ENCODE results near the gene ZMYM3. TPM values are rescaled to one million over a fixed set of nuclear protein-coding genes. Genes with fewer than 3 reads are reported as not detected.
A peak's percentile ranks its signal among the peaks of the same experiment; 100 is the strongest.
"Not testable (repeated sequence)": the region's sequence is repeated elsewhere in the genome, so short reads cannot be mapped to it uniquely, and the experiment has no call there.

Gene ZMYM3
- 1 to 10 TPM; 4.6 to 6.4 (median 6.3) TPM for polyA plus RNA-seq

DNA sequence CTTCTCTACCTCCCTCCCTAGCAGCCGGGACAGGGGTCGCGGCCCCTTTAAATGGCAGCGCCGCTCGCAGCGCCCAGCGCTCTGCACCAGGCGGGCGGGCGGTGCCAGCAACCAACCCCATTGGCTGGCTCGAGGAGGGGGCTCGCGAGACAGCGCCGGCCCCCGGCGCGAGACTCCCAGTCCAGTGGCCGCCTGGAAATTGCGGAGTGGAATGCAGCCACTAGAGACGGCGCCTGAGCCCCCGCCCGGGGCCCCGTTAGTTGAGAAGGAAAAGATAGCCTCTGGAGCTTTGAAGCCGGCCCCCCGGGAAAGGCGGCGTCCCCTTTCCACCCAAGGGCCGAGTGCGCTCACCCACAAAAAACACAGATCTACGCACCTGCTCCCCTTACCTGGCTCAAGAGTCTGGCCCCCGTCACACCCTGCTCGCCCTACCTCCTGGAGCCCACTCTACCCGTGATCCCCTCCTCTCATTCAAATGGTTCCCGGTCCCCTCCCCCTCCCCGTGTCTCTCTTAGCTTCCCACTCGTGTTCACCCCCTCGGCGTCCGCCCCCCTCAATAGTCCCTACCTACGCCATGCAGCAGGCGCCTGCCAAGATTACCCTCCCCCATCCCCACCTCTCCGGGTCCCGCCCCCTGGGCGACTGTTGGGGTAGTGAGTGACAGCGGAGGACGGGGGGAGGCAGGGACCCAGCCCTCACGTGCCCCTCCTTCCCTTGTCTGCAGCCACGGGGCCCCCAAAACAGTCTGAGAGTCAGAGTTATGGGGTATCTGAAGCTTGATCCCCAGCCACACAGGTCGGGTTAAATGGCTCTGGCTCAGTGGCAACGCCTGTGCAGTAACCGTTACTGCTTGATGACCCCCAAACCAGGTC lies at the start of gene ZMYM3:
ZMYM3 (minus strand) TSS at position 49 of the 872 bp plus-strand sequence. CDS start 885 bp downstream, outside the sequence.
- 0 to 34% (median 1%) methylated on average over 28 to 49 of the region's 54 CpGs for whole genome bisulfite sequencing, 3 donors

DNA sequence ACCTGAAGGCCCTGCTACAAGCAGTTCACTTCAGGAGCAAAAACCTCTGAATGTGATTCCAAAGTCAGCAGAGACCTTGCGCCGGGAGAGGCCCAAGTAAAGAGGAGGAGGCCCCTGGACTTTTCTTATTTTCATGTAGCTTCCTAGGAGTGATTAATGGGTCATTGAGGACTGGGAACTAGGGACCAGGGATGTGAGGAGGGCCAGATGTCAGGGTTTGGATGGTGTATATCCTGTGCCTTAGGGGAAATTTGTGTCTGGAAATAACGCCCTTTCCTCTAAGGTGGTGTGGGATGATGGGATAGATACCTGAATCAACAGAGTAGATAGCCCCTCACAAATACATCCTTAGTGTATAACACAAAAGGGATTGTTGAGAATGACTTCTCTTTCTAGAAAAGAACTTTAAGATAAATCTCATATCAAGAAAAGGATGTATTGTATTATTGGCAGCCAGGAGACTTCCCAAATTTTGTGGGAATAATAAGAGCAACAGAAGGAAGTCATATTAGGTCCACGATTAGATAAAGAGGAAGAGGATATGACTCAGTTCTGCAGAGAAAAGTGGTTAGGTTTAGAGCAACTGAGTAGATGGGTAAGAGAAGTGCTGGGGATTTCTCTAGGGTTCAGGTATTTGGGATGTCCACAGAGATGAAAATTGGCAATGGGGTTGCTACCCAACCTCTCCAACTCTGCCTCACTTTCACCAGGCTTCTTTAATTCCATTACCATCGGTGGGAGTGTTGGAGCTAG lies 48.7 kb upstream of the ZMYM3 start:
- H3K27ac ChIP-seq (ENCODE audit: low read depth, low read length) = no peak overlapping the region

More for the DNA sequence above, at the start of gene ZMYM3:
- no peak within 1 kb of the TSS for H3K27ac ChIP-seq (ENCODE audit: low read depth, low read length)

DNA sequence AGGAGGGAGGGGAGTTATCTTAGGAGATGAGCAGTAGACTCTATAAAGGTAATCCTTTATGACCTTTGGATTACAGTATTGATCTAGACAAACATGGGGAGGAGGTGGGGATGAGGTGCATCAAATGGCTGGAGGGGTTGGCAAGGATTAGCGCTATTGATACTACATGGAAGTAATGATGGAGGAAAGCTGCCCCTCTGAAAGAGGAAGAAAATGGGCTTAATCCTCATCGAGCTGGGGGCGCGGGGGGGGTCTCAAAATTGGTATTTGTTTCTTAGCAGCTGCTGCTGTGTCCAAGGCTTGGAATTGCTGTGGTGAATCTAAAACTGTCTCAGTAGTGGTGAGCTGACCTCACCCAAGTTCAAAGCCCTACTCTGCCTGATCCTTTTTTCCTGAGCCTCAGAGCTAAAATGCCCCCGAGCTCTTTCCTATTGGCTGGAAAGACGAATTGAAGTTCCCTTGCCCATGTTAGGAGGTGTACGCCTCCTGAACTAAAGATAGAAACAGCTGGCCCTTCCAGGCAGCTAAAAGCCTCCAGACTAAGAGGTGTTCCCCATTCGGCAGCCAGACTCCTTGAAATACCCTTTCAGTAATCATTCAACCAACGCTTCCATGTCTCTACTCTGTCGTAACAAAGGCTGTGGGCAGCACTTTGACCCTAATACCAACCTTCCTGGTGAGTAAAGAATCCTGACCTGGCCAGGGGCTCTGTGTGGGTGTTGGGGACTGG lies 47.4 kb upstream of the ZMYM3 start, which contains the start of gene ITGB1BP2:
ITGB1BP2 (plus strand) TSS at position 556 of the 730 bp plus-strand sequence; CDS start at position 613, 57 bp downstream.
- 53 to 68% (median 64%) methylated on average over 10 of the region's 10 CpGs for WGBS, 3 donors
- H3K27ac ChIP-seq (ENCODE audit: low read depth, low read length) = no peak within 1 kb of the TSS

More for the DNA sequence above, 48.7 kb upstream of the ZMYM3 start:
- WGBS, 3 donors = 60 to 91% (median 65%) methylated on average over 5 of the region's 5 CpGs

DNA sequence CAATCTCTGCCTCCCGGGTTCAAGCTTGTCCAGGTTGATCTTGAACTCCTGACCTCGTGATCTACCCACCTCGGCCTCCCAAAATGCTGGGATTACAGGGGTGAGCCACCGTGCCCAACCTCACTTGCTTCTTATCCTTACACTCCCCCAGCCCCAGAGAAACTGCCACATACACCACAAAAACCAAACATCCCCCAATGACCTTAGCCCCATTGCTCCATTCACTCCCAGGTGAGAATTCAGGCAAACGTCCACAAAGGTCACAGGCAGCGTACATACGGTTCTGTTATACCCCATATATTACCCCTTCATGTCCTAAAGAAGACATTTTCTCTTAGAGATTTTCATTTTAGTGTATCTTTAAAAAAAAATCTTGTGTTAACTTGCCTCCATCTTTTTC lies 46.6 kb upstream of the ZMYM3 start:
- 81 to 83% (median 82%) methylated on average over 7 of the region's 7 CpGs for WGBS, 3 donors
- not testable (repeated sequence) for H3K27ac ChIP-seq (ENCODE audit: low read depth, low read length)

DNA sequence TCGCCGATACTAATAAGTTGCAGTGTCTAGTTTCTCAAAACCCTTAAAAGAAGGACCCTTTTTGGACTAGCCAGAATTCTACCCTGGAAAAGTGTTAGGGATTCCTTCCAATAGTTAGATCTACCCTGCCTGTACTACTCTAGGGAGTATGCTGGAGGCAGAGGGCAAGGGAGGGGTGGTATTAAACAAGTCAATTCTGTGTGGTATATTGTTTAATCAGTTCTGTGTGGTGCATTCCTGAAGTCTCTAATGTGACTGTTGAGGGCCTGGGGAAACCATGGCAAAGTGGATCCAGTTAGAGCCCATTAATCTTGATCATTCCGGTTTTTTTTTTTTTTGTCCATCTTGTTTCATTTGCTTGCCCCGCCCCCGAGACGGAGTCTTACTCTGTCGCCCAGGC lies 46.1 kb upstream of the ZMYM3 start:
- 84 to 94% (median 89%) methylated on average over 5 to 7 of the region's 7 CpGs for WGBS, 3 donors
- not testable (repeated sequence) for H3K27ac ChIP-seq (ENCODE audit: low read depth, low read length)

GRCh38 chrX:71298119-71298518 lies 44.2 kb upstream of the ZMYM3 start:
- no peak overlapping the region for H3K27ac ChIP-seq (ENCODE audit: low read depth, low read length)
- 48 to 64% (median 63%) methylated on average over 3 of the region's 3 CpGs for WGBS, 3 donors

- WGBS, 3 donors = 89 to 97% (median 92%) methylated on average over 6 of the region's 6 CpGs
- H3K27ac ChIP-seq (ENCODE audit: low read depth, low read length) = no peak overlapping the region
Measured at GRCh38 chrX:71296806-71297205, 42.9 kb upstream of the ZMYM3 start.

GRCh38 chrX:71292669-71293365 lies 38.9 kb upstream of the ZMYM3 start:
- 72 to 92% (median 90%) methylated on average over 7 of the region's 7 CpGs for WGBS, 3 donors
- no peak overlapping the region for H3K27ac ChIP-seq (ENCODE audit: low read depth, low read length)

- WGBS, 3 donors = 64 to 71% (median 65%) methylated on average over 6 of the region's 6 CpGs
- H3K27ac ChIP-seq (ENCODE audit: low read depth, low read length) = no peak overlapping the region
Measured at GRCh38 chrX:71291381-71291780, 37.4 kb upstream of the ZMYM3 start.

- H3K27ac ChIP-seq (ENCODE audit: low read depth, low read length) = no peak overlapping the region
Measured at GRCh38 chrX:71285929-71286328, 32.0 kb upstream of the ZMYM3 start.

DNA sequence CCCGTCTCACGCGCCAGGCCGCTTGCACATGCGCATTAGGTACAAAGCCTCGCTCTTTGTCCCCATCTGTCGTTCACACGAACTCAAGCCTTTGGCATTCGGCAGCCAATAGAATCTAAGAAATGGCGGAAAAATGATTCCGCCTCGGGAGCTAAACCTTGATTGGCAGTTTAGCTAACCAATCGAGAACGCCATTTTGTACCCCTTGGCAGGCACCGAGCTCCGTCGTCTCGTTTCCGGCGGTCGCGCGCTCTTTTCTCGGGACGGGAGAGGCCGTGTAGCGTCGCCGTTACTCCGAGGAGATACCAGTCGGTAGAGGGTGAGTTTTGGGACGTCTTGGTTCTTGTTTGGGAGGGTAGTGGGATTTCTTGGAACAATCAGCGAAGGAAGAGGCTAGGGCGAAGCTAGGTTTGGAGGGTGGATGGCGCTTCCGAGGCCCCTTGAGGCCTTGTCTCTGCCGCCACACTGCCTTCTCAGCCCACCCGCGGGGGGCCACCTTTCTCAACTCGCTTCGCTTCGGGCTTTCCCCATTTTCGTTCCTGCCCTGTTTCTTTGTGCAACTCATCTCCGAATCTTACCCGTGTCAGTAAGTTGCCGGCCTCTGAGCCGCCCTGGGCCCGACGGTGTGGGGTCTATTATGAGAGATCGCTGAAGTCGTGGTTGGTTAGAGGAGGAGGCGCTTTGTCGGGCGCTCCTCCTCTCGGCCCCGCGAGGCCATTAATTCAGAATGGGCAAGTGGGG lies 29.6 kb upstream of the ZMYM3 start, which contains the start of gene NONO:
NONO (plus strand) TSS at position 233 of the 741 bp plus-strand sequence. CDS start 7,003 bp downstream, outside the sequence.
- H3K27ac ChIP-seq (ENCODE audit: low read depth, low read length) = peak within 1 kb of the TSS; percentile 64
- whole genome bisulfite sequencing, 3 donors = 0 to 26% (median 0%) methylated on average over 54 to 57 of the region's 57 CpGs

DNA sequence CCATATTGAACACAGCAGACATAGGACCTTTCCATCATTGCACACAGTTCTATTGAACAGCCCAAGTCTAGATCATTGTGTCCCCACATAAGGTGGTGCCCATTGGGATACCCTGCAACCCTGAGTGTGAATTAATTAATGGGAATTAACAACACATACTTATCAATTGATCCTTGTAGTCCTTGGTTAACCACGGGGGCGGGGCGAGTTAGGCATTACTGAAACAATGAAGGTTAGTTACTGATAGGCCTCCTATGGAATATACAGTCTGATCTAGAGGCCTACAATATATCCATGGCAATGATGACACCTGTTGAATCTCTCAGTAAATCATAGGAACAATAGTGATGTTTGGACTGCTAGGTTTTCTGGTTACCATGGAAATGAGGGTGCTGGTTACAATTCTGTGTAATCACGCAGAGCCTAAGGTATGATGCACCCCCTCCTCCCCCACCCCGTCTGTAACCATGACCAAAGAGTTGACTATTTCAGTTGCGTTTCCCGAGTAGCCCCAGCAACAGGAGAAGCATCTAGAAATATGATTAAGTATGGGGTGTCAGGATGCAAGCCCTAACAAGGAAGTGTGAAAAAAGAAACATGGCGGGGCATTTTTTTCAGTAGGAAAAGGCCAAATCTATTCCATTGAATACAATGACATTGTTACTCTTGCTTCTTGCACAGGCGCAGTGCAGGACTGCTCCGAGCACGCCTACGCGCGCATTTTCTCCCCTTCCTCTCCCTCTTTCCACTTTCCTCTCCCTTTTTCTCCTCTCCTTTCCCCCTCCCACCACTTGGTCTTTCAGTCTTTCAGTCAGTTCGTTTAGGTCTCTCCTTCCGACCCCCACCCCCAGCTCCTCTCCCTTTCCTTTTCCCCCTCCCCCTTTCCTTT lies 28.8 kb upstream of the ZMYM3 start:
- WGBS, 3 donors = 18 to 44% (median 27%) methylated on average over 15 to 16 of the region's 16 CpGs
- peak overlapping the region; percentile 64 for H3K27ac ChIP-seq (ENCODE audit: low read depth, low read length)

- H3K27ac ChIP-seq (ENCODE audit: low read depth, low read length) = not testable (repeated sequence)
- 95 to 98% (median 97%) methylated on average over 5 to 11 of the region's 11 CpGs for WGBS, 3 donors
Measured at GRCh38 chrX:71281300-71281699, 27.4 kb upstream of the ZMYM3 start.

GRCh38 chrX:71272313-71272712 lies 18.4 kb upstream of the ZMYM3 start:
- 82 to 100% (median 90%) methylated on average over 2 of the region's 2 CpGs for WGBS, 3 donors
- H3K27ac ChIP-seq (ENCODE audit: low read depth, low read length) = not testable (repeated sequence)

DNA sequence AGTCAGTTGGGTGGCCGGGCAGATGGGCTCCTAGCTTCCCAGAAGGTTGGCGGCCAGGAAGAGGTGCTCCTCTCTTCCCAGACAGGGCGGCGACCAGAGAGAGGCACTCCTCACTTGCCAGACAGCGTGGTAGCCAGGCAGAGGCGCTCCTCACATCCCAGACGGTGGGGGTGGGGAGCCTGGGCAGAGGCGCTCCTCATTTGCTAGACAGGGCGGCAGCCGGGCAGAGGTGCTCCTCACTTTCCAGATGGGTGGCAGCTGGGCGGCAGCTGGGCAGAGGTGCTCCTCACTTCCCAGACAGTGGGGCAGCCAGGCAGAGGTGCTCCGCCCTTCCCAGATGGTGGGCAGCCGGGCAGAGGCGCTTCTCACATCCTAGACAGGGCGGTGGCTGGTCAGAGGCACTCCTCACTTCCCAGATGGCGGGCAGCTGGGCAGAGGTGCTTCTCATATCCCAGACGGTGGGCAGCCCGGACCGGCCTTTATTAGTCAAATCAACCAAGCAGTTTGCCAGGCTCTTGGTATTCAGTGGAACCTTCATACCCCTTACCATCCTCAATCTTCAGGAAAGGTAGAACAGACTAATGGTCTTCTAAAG lies 16.0 kb upstream of the ZMYM3 start:
- no peak overlapping the region for H3K27ac ChIP-seq (ENCODE audit: low read depth, low read length)
- 86 to 96% (median 94%) methylated on average over 10 to 19 of the region's 19 CpGs for WGBS, 3 donors

GRCh38 chrX:71268624-71269023 lies 14.7 kb upstream of the ZMYM3 start:
- not testable (repeated sequence) for H3K27ac ChIP-seq (ENCODE audit: low read depth, low read length)
